ENCODE data around the gene RIMBP3C.
"Not testable (repeated sequence)": the region's sequence is repeated elsewhere in the genome, so short reads cannot be mapped to it uniquely, and the experiment has no call there.

Gene RIMBP3C

GRCh38 chr22:21573750-21574494 lies 22.7 kb upstream of the RIMBP3C start:
- no peak for DNase-seq

- no peak for DNase-seq
Observed at GRCh38 chr22:21573293-21573734, 22.1 kb upstream of the RIMBP3C start.

- DNase-seq = no peak
Observed at GRCh38 chr22:21571679-21572078, 20.4 kb upstream of the RIMBP3C start.

DNA sequence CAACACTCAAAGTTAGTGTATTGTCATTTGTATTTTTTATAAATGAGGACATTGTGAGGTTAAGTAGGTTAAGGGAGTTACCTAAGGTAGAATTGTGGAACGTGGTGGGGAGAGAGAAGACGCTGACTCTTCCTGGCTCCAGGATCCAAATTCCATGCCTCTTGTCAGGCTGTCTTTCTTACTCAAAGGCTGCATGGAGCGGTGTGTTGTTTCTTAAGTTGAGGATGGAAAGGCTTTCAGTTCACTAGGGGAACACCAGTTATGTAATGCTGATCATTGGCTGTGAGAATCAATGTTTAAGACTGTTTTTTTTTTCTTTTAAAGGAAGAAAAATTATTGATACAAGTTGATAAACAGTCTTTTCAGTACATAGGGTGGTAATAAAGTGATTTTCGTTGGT lies 19.1 kb upstream of the RIMBP3C start:
- DNase-seq = no peak

GRCh38 chr22:21569459-21570170 lies 18.4 kb upstream of the RIMBP3C start:
- DNase-seq = no peak

GRCh38 chr22:21569076-21569427 lies 17.8 kb upstream of the RIMBP3C start:
- DNase-seq = not testable (repeated sequence)

- no peak for DNase-seq
Observed at GRCh38 chr22:21568347-21569075, 17.2 kb upstream of the RIMBP3C start.

GRCh38 chr22:21567456-21568346 lies 16.4 kb upstream of the RIMBP3C start, which contains the start of gene UBE2L3:
TSS of gene UBE2L3 (plus strand) at chr22:21567714. CDS start at chr22:21567745, 31 bp downstream.
- DNase-seq = peak; percentile 51

DNA sequence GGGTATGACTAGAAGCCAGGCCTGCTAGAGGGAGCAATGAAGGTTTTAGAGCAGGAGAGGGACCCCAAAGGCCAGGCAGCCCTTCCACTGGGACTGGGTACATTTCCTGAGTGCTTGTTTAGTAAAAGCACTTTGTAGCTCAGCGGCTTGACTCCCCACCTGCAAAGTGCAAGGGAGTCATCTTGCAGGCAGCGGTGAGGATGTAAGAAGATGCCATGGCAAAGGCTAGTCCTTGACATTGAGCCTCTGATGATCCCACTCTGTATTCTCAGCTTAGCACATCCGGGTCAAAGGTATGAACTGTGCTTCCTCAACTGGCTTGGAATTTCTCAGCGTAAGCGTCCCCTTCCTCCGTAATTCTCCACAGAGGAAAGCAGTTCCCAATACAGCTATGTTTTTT lies 13.2 kb upstream of the RIMBP3C start:
- no peak for DNase-seq

DNA sequence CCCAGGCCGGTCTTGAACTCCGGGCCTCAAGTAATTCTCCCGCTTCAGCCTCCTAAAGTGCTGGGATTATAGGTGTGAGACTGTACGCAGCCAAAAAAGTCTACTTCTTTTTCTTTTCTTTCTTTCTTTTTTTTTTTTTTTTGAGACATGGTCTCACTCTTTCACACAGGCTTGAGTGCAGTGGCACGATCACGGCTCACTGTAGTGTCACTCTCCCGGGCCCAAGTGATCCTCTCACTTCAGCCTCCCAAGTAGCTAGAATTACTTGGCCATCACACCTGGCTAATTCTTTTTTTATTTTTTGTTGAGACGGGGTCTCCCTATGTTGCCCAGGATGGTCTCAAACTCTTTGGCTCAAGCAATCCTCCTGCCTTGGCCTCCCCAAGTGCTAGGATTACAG lies 12.7 kb upstream of the RIMBP3C start:
- no peak for DNase-seq

DNA sequence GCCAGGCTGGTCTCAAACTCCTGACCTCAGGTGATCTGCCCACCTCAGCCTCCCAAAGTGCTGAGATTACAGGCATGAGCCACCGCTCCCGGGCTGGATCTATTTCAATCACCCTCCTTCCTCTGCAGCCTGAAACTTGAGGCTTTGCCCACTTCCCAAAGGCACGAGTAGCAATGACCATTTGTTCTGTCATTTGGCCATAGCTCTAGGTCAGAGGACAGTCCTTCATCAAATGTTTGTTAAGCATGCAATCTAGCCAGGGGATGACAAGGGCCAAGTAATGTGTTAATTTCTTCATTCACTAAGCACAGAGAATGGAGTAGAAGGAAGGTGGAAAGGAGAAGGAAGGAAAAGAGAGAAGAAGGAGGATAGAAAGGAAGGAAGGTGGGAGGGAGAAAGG lies 9.4 kb upstream of the RIMBP3C start:
- DNase-seq = not testable (repeated sequence)

DNA sequence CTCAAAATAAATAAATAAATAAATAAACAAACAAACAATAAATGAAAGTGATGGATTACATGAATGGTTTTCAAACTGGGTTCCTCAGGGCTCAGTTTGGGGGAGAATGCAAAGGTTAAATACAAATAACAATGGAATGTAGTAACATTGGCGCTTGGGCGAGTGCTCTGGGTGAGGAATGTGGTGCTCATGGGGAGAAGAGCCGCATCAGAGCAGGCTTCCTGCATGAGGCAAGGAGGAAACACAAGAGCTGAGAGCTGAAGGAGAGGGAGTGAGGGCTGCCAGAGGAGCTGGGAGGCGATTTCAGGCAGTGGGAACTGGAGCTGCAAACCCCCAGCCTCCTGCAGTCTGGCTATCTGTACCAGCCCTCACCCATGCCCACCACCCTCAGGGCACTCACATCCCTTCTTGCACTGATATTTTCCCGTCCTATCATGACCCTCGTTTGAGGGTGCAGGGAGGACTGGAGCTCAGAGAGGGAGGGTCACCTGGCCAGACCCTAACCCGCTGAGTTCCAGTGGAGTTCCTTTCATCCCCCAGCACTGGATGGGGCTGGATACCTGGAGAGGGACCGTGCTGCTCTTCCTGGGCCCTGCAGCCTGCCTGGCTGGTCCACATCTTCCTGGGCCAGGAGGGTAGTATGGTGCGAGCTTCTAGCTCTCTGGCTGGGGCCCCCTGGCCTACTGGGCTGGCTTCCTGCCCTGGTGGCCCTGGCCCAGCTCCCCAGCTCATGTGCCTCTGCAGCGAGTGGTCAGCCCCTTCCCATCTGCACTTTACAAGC lies 8.3 kb upstream of the RIMBP3C start:
- not testable (repeated sequence) for DNase-seq

DNA sequence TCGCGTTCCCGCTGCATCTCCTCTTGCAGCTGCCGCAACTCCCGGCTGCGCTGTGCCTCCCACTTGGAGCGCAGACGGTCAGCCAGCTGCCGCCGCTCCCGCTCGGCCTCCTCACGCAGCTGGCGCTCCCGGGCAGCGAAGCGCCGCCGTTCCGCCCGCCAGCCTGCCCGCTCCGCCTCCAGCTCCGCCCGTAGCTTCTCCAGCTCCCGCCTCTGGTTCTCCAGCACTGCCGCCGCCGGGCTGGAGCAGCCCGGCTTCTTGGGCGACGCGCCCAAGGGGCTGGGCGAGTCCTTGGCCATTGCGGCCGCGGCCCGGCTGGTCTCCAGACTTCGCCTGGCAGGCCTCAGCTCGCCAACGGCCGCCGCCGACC lies 598 bp downstream of the RIMBP3C start:
- not testable (repeated sequence) for DNase-seq

DNA sequence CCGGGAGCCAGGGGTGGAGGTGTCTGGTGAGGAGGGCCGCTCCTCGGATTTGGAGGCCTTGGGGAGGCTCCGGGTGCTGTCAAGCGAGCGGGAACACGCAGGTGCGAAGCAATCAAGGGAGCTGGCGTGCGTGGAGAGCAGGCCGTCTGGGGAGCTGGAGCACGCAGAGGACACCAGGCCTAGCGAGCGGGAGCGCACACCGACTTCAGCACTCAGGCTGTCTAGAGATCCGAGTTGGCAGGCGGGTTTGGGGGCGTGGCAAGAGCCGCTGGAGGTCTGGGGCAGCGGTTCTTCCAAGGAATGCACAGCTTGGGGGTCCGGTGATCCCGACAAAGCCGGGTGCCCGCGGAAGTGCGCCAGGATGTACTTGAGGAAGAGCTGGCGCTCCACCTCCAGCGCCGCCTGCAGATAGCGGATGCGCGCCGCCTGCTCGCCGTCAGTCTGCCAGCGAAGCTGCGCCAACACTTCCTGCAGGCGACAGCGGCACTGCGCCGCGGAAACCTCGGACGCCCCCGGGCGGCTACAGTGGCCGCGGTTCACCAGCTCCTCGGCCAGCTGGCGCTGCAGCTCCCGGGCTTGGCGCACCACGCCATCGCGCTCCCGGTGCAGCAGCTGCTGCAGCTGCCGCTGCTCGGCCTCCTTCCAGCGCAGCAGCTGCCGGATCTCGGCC lies 1.1 kb downstream of the RIMBP3C start:
- DNase-seq = not testable (repeated sequence)

GRCh38 chr22:21549558-21549957 lies 1.7 kb downstream of the RIMBP3C start:
- not testable (repeated sequence) for DNase-seq

GRCh38 chr22:21544432-21545322 lies 6.6 kb downstream of the RIMBP3C start:
- not testable (repeated sequence) for DNase-seq

GRCh38 chr22:21539862-21540261 lies 11.4 kb downstream of the RIMBP3C start:
- not testable (repeated sequence) for DNase-seq

GRCh38 chr22:21532863-21533648 lies 18.2 kb downstream of the RIMBP3C start:
- not testable (repeated sequence) for DNase-seq

DNA sequence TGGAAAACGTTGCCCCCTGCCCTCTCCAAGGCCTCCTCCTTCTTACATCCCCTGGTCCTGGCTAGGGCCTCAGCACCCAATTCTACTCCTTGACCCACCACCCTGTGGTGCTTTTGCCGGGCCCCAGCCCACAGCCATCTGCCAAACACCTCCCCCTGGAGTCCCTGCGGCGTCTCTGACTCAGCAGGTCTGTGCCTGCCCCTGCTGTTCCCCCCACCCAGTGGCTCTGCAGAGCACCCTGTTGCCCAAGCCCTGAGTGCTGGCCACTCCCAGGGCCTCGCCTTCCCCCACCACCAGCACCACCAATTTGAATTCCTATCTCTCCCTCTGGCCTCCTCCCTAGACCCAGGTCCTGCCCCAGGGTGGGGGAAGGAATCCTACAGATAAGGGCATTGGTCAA lies 19.7 kb downstream of the RIMBP3C start:
- not testable (repeated sequence) for DNase-seq
